ENCODE measurements around the gene GALNT13. TPM values are rescaled to one million over a fixed set of nuclear protein-coding genes. Genes with fewer than 3 reads are reported as not detected.

Gene GALNT13
- total RNA-seq, 1 experiment from 2014 or later: not detected

DNA sequence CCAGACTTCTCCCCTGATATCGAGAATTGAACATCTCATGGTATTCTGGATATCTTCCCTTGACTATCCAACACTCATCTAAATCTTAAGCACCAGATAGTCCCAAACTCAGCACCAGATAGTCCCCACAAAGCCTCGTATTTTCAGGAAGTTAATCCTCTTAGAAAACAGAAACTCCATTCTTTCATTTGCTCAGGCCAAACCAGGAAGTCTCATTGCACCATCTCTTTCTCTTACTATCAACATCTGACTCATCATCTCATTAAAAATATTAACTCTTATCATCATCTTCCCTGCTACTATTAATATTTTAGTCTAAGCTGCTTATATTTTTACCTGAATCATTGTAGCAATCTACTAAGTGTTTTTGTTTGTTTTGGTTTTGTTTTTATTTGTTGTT, 286.4 kb downstream of the GALNT13 start:
- Histone ChIP-seq H3K9me3 (no peaks in the 10 kb centered on the region), H3K36me3 (no peaks in the 10 kb centered on the region), H3K4me3 (no peak overlapping the region), H3K27me3 (no peaks in the 10 kb centered on the region)
- no peak for DNase-seq

DNA sequence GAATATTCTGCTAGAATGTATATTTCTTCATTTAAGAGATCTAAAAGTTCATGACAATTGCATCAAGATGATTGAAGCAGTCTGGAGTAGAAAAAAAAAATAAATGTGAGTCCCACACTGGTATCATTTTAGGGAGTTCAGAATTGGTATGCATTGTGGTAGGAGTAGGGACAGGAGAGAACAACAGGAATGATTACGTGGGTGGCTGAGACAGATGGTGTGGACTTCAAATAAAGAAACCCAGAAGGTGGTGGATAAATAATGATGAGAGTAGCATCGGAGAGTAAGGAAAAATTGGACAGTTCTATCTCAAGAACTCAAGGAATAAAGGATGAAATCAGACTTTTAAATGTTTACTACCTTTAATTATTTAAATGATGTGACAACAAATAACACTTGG, 289.6 kb downstream of the GALNT13 start:
- Histone ChIP-seq H3K9me3 (no peaks in the 10 kb centered on the region), H3K27me3 (no peaks in the 10 kb centered on the region), H3K36me3 (no peaks in the 10 kb centered on the region), H3K4me3 (no peak overlapping the region)
- no peak for DNase-seq

DNA sequence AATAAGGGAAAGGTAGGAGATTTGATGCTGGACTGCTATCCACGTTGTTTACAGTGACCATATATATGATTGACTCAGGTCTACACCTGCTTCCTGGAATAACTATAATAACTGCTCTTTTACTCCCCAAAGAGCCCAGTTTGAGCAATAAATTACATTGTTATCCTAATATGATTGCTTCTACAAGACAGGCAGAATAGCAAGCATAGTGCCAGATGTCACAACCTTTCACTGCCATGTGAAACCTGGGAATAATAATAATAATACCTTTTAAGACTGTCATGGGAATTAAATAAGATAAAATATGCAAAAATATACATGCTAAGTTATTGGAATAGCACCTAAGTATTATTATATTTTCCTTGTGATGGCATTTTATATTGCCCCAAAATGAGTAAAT, 298.7 kb downstream of the GALNT13 start:
- Histone ChIP-seq H3K9me3 (no peaks in the 10 kb centered on the region), H3K36me3 (no peaks in the 10 kb centered on the region), H3K4me3 (no peak overlapping the region), H3K27me3 (no peaks in the 10 kb centered on the region)
- DNase-seq: no peak

DNA sequence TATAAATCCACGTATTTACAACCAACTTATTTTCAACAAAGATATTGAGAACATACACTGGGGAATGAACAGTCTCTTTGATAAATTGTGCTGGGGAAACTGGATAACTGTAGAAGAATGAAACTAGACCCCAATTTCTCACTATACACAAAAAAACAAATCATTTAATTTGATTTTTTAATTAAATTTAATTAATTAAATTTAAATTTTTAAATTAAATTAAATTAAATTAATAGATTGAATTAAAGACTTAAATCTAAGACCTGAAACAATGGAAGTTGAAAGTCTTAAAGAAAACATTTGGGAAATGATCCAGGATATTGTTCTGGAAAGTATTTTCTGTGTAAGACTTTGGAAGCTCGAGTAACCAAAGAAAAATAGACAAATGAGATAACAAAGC, 301.4 kb downstream of the GALNT13 start:
- DNase-seq: no peak

DNA sequence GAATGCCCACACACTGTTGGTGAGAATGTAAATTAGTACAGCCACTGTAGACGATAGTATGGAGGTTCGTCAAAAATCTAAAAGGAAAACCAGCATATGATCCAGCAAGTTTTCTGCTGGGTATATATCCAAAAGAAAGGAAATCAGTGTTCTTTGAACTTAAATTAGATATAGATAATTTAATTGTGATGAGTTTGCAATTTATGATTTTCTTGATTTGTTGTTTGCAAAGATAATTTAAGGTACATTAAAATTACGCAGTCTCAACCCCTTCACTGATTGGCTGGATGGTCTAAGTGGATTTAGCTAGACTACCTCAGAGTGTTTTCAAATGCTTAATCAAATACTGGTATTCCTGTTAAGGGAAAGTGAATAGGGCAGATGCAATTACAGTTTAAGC, 302.2 kb downstream of the GALNT13 start:
- DNase-seq: no peak
- no peaks in the 10 kb centered on the region for H3K27me3 ChIP-seq
- H3K36me3 ChIP-seq: no peaks in the 10 kb centered on the region
- no peaks in the 10 kb centered on the region for H3K9me3 ChIP-seq
- no peak overlapping the region for H3K4me3 ChIP-seq

More for the DNA sequence above, 301.4 kb downstream of the GALNT13 start:
- H3K9me3 ChIP-seq: no peaks in the 10 kb centered on the region
- no peak overlapping the region for H3K4me3 ChIP-seq
- H3K36me3 ChIP-seq: no peaks in the 10 kb centered on the region
- no peaks in the 10 kb centered on the region for H3K27me3 ChIP-seq

DNA sequence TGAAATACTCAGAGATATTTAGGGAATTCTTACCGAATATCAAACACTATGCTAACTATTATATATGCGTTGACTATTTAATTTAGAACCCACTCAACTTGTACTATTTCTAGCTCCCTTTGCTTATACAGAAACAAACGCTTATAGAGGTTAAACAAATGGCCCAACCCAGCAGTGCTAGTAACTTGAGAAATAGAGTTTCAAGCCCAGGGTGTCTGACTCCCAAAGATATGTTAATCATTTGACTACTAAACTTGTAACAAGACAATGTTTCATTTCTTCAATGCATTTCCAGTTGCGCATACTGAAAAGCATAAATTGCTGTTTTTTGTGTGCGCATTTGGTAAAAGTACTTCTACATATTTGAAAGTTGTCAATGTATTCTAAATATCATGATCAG, 310.3 kb downstream of the GALNT13 start:
- no peaks in the 10 kb centered on the region for H3K27me3 ChIP-seq
- no peak for DNase-seq

DNA sequence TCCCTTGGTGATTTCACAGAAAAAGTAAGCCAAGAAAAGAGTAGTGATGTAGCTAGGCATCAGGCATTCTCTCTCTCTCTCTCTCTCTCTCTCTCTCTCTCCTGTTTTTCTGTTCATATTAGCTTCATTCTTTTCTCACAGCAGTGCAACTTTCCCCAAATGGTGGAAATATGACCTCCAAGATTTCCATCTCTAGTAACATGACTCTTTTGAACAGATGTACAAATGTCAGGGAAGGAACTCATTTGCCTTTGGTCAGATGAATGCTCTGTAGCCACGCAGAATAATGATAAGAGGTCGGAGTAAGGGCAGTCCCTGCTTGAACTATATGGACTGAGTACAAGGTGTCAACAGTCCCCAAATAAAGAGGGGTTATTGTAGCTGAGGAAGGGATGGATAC, 316.2 kb downstream of the GALNT13 start:
- H3K36me3 ChIP-seq: no peaks in the 10 kb centered on the region
- DNase-seq: no peak
- no peaks in the 10 kb centered on the region for H3K9me3 ChIP-seq
- no peaks in the 10 kb centered on the region for H3K27me3 ChIP-seq
- H3K4me3 ChIP-seq: no peak overlapping the region

More for the DNA sequence above, 310.3 kb downstream of the GALNT13 start:
- Histone ChIP-seq H3K9me3 (no peaks in the 10 kb centered on the region), H3K4me3 (no peak overlapping the region), H3K36me3 (no peaks in the 10 kb centered on the region)

DNA sequence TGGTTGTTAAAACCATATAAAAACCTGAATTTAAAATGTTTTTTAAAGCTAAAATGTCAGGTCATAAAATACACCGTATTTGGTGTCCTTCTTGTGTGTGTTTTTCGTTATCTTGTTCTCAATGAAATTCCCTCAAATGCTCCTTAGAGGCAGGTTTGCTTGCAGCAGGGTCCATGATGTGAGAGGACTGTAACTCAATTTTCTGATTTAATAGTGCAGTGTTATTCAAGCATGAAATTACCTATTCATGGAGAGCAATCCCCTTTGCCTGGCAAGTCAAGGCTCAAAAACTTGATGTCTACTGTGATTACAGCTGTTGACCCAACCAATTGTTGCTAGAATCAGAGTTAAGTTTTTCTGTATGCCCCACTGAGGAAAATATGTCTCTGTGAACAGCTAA, 318.2 kb downstream of the GALNT13 start:
- H3K4me3 ChIP-seq: no peak overlapping the region
- H3K36me3 ChIP-seq: no peaks in the 10 kb centered on the region
- no peaks in the 10 kb centered on the region for H3K9me3 ChIP-seq
- no peaks in the 10 kb centered on the region for H3K27me3 ChIP-seq
- DNase-seq: no peak

DNA sequence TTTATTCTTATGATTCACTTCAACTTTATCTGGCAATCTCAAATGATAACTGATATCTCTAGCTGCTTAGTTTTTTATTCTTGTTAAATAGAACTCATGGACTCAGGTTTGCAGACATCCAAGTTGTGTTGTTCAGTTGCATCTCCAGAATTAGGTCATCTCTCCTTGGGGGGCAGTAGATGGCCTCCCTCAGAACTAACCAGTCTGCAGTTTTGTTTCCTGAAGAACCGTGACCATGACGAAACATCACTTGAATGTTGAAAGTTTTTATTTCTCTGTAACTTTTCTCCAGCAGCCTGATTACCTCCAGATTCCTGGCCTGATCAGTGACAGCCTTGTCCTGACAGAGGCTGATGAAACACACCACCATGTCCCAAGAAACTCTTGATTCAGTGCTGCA, 321.5 kb downstream of the GALNT13 start:
- Histone ChIP-seq H3K9me3 (no peaks in the 10 kb centered on the region), H3K36me3 (no peaks in the 10 kb centered on the region), H3K27me3 (no peaks in the 10 kb centered on the region), H3K4me3 (no peak overlapping the region)
- no peak for DNase-seq

DNA sequence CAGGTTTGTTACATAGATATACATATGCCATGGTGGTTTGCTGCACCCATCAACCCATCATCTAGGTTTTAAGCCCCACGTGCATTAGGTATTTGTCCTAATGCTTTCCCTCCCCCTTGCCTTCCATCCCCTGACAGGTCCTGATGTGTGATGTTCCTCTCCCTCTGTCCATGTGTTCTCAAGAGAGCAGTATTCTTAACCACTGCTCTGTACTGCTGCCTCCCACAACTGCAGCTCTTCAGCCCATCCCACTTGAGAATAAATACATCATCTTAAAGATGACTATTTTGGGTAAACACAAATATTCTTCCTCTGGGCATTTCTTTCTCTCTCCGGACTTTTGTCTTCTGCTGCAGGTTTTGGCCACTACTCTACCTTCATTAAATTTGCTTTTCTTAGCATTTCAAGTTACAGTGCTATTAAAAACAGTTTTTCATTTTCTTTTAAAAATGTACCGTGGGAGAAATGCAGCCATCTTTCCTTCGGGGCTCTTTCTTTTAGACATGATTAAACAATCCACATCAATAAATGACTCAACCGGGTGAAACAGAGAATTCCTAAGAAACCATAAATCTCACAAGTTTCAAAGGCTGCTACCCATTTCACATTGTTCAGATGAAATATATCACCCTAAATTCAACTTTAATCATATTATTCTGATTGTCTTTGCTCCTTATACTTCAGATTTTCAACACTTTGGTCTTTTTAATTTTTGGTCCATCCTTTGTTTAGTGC, 323.4 kb downstream of the GALNT13 start:
- Histone ChIP-seq H3K27me3 (no peaks in the 10 kb centered on the region), H3K36me3 (no peaks in the 10 kb centered on the region), H3K9me3 (no peaks in the 10 kb centered on the region), H3K4me3 (no peak overlapping the region)
- DNase-seq: no peak

DNA sequence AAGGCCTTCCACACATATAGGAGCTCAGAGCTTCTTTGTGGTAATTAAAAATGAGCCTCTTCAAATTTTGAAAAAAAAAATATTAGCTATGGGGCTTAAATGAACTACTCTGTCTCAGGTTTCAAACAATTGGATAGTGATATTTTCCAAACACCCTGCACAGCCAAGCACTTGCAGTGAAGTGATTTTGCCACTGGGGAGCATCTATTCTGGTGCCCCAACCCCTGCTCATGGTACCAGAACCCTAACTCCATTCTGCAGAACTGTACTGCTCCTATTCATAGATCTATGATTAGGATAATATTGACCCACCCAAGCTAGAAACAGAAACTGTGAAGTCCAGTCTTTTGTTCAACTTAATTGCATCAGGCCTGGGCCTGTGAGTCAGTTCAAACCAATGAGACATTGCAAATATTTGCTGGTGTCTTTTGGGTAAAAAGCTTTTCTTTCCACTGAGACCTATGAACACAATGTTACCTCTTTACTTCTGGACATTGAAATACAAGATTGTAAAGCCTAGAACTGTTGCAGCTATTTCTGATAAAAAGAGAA, 324.0 kb downstream of the GALNT13 start:
- DNase-seq: no peak
- Histone ChIP-seq H3K9me3 (no peaks in the 10 kb centered on the region), H3K4me3 (no peak overlapping the region), H3K27me3 (no peaks in the 10 kb centered on the region), H3K36me3 (no peaks in the 10 kb centered on the region)

DNA sequence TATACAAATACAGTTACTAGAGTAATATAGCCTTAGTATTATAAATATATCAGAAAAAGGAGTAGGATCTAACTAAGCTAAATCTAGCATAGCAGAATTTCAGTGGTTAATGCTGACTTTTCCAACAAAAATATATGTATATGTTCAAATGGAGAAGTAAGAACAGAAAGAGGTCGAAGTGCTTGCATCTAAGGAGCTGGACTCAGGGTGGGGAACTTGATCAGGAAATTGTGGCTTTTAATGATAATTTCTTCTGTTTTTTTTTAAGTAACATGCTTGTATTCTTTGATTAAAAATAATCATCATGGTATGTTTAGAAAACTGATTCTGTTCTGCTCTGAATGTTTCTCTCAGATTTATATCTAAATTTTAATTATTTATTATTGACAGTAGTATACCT, 327.1 kb downstream of the GALNT13 start:
- no peak for DNase-seq
- H3K4me3 ChIP-seq: no peak overlapping the region
- H3K36me3 ChIP-seq: no peaks in the 10 kb centered on the region
- no peaks in the 10 kb centered on the region for H3K27me3 ChIP-seq
- H3K9me3 ChIP-seq: no peaks in the 10 kb centered on the region

DNA sequence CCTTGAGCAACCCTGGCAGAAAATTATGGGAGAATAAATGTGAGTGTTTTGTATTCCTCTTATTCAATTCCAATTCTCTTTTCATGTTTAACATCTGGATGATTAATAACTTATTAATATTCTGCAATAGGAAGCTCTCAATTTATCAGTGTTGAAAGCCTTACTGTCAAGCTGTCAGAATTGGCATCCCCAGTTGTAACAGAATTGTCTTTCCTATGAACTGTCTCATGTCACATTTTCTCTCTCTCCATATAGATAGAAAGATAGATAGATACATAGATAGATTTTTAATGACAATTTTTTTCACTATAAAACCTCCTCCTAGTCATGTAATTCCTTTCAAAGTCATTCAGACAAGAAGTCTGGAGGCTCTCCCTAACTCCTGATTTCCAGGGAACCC, 331.5 kb downstream of the GALNT13 start:
- no peak for DNase-seq
- no peaks in the 10 kb centered on the region for H3K36me3 ChIP-seq

DNA sequence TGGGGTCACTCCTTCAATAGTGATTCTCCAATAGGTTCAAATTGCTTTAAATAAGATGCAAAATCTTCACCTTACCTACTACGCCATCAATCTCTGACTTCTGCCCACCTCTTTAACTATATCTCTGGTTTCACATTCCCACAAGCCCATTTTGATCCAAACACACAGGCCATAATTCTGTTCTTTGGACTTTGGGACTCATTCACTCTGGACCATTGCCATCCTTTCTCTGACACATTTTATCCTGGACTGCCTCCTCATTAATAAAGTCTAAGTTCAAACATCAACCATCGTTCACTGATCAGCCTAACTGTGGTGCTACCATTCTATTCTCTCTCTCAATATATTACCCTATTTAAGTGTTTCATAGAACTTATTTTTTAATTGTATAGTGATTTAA, 332.2 kb downstream of the GALNT13 start:
- DNase-seq: no peak
- H3K4me3 ChIP-seq: no peak overlapping the region
- no peaks in the 10 kb centered on the region for H3K27me3 ChIP-seq
- no peaks in the 10 kb centered on the region for H3K36me3 ChIP-seq
- no peaks in the 10 kb centered on the region for H3K9me3 ChIP-seq

More for the DNA sequence above, 331.5 kb downstream of the GALNT13 start:
- Histone ChIP-seq H3K9me3 (no peaks in the 10 kb centered on the region), H3K27me3 (no peaks in the 10 kb centered on the region), H3K4me3 (no peak overlapping the region)

DNA sequence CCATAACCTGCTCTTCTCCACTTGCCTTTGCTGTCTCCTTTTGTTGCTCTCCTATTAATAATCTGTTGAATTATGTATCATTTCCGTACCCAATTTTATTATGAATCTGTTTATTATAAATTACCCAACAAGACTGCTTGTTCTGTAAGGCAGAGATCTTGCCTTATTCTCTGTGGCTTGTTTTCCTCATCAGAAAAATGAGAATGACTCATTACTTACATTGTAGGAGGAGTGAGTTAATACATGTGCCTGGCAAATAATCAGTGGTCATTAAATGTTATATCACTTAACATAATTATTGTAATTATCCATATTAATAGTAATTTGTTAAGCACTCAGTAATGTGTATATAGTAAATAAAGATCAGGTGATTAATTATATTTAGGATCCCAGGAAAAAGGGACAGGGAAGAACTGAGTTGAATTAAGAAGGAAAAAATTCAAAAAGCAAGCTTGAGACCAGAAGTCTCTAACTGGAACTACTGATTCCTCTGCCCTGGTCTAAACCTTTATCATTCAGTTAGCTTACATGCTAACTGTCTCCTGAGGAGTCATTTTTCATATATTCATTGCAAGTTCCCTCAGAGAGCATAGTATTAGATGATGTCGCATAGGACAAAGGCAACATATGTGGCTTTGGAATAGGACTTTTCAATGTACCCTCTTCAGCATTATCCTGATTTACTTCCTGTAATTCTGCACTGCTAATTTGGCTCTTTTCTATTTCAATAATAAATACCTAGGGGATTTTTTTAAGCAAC, 335.7 kb downstream of the GALNT13 start:
- no peaks in the 10 kb centered on the region; the same call in 1 of the 2 replicates for H3K27me3 ChIP-seq
- H3K36me3 ChIP-seq: no peaks in the 10 kb centered on the region
- no peaks in the 10 kb centered on the region for H3K9me3 ChIP-seq
- no peak for DNase-seq
- H3K4me3 ChIP-seq: no peak overlapping the region

DNA sequence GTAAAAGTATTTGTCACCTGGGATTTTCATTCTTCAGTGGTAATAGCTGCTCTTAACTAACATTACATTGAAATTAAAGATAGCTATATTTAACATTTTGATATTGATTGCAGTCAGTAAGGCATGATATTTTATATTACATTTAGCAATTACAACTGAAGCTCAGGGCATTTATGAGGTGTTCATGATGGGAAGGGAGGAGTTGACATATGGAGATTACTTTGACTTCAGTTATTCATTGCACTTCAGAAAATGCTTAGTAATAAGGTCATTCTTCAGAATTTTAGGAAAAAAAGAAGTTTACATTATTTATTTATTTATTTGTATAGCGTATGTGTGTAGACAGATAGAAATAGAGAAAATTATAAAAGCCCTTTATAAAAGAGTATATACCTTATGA, 352.0 kb downstream of the GALNT13 start:
- Histone ChIP-seq H3K9me3 (no peaks in the 10 kb centered on the region), H3K4me3 (no peak overlapping the region), H3K36me3 (no peaks in the 10 kb centered on the region), H3K27me3 (no peaks in the 10 kb centered on the region)
- no peak for DNase-seq

DNA sequence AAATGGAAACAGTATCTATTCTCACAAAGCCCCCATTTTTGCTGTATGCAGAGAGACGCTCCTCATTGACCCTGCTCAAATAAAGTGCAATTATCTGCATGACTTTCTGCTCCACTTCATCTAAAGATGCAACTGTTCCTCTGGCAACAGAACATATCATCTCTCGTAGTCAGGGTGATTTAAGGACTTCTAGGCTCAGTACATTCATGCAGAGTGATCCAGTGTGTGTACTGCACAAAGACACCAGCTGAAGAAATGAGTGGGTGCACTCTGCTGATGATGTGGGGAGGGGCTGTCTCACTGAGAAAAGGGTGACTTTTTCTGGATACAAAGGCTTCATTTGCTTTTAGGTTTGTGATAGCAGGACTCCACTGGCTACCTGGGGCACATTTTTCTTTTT, 355.2 kb downstream of the GALNT13 start:
- no peak for DNase-seq
- no peak overlapping the region for H3K4me3 ChIP-seq

More for the DNA sequence above, 355.2 kb downstream of the GALNT13 start:
- no peaks in the 10 kb centered on the region for H3K27me3 ChIP-seq
- H3K9me3 ChIP-seq: no peaks in the 10 kb centered on the region
- no peaks in the 10 kb centered on the region for H3K36me3 ChIP-seq

Measured in MG63 (cell line).